GM18508 (cell line): ENCODE data around the gene OLFM2.
"Not testable (repeated sequence)": the region's sequence is repeated elsewhere in the genome, so short reads cannot be mapped to it uniquely, and the experiment has no call there.

ENCODE experiments used
- ATAC-seq: cut with Tn5 transposase; IDR thresholded peaks from one replicate; pipeline ENCODE4 v1.9.1; 2021; ENCODE audit warnings: moderate number of reproducible peaks; ENCODE audit not compliant: insufficient read depth, unreplicated experiment

Gene OLFM2

DNA sequence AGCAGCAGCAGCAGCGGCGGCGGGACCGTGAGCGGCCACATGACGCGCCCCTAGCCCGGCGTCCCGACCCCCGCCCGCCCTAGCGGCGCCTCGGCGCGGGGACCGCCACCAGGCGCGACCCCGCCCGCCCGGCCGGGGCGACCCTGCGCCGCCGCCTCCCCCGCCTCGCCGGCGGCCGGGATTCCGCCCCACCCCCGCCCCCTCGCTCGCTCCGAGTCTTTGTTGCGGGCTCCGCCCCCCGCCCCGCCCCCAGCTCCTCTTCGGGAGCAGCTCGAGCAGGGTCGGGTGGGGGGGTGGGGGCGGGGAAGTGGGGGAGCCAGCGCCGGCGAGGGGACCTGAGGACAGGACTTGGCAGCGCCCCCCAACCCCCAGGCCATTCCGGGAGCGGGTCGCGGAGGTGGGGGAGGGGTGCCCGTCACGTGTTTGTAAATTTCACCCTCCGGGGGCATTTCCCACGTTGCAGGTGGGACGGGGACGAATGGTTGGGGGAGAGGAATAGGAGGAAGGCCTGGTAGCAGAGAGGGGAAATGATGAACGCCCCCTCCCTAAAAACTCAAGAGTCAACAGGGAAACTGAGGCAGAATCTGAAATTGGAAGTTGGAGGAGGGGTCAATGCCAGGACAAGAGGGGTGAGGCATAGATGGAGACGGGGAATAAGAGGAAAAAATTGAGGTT is at the start of gene OLFM2:
Gene OLFM2, minus strand, starts transcription at position 190 of the 675 bp plus-strand sequence. Its CDS starts 149 bp downstream, at position 41.
- ATAC-seq: no peak

DNA sequence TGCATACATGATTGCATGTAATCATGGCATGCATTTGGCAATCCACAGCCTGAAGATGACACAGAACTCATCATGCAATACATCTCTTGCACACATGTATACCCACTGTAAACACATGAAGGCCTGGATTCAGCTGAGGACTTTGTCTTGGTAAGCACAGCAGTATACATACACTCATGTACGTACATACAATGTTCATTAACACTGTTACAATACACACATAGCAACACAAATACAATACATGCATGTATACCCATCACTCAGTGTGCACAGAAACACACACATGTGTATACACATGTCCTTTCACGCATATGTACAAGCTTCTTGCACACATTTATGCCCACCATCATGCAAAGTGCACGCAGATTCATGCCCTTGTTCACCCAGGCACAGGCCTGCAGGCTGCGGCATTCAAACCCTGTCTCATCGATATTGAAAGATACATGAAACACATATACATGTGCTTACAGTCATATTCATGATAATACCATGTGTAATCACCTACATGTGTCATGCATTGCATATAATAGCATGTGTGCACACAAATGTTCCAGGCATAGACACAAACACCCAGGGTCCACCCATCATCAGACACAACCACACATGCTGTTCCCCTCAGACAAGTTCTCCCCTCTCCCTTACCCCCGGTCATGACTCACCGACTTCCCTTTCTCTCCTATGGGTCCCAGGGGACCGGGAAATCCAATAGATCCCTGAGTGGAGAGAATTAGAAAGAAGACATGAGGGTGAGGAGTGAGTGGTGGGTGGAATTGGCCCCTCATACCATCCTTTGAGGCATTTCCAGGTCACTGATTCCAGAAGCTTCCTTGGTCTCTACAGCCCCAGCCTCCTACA is 45.3 kb upstream of the OLFM2 start:
- ATAC-seq: no peak

DNA sequence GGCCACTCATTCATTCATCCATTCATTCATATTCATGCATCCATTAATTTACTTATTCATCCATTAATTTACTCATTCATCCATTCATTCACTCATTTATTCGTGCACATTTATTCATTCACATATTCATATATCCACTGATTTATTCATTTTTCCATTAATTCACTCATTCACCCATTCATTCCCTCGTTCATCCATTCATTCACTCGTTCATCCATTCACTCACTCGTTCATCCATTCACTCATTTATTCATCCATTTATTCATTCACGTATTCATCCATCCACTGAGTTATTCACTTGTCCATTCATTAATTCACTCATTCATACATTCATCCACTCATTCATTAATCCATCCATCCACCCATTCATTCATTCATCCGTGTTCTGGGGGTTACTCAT is 35.8 kb upstream of the OLFM2 start:
- no peak for ATAC-seq

DNA sequence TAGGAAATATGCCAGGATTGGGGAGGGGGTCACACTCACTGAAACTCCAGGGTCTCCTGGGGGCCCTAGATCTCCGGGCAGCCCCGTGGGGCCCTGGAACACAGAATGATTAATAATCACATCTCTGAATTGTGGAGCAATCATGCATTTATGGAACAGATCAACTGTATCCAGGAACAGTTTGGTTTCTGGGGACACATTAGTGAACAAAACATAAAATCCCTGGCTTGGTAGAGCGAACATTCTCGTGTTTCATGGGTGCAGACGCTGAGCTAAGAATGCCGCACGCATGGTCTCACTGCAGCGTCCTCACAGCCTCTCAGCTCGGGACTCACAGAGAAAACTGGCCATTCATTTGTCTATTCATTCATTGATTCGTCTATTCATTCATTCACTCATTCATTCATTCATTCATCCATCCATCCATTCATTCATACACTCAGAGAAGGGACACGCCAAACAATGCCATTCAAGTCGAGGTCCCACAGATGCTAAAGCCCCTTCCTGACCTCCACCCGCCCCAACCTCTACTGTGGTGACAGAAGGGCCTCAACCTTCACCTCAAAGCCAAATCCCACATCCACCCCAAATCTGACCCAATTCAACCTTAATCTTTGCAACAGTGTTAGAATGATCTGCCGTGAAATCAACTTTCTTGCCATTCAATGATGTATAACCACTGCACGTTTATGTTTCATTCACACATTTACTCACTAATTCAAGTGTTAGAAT is 35.0 kb upstream of the OLFM2 start:
- ATAC-seq: no peak

DNA sequence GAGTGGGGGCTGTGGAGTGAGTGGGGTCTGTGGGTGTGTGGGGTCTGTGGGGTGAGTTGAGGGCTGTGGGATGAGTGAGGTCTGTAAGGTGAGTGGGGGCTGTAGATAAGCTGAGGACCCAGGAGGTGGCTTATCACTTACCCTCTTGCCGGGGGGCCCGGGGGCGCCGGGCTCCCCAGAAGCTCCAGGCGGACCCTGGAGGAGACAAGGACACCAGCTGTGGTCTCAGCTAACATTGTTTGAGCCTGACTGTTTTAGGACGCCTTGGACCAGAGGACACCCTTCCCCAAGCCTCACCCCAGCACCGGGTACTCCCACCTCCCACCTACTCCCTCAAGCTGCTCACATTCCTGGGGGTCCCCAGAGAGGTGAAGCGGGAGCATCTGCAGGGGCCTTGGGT is 34.2 kb upstream of the OLFM2 start:
- ATAC-seq: no peak

DNA sequence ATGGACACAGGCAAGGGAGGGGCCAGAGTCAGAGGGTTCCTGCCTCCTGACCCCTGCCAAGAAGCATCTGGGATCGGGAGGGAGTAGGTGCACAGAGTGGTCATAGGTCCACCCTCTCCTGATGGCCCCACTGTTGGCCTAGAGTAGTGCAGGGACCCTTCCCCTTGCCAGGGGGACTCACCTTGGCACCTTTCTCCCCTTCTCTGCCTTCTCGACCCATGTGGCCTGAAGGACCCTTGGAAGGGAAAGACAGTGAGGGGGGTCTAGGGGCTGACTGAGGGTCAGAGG is 33.3 kb upstream of the OLFM2 start:
- ATAC-seq: no peak

DNA sequence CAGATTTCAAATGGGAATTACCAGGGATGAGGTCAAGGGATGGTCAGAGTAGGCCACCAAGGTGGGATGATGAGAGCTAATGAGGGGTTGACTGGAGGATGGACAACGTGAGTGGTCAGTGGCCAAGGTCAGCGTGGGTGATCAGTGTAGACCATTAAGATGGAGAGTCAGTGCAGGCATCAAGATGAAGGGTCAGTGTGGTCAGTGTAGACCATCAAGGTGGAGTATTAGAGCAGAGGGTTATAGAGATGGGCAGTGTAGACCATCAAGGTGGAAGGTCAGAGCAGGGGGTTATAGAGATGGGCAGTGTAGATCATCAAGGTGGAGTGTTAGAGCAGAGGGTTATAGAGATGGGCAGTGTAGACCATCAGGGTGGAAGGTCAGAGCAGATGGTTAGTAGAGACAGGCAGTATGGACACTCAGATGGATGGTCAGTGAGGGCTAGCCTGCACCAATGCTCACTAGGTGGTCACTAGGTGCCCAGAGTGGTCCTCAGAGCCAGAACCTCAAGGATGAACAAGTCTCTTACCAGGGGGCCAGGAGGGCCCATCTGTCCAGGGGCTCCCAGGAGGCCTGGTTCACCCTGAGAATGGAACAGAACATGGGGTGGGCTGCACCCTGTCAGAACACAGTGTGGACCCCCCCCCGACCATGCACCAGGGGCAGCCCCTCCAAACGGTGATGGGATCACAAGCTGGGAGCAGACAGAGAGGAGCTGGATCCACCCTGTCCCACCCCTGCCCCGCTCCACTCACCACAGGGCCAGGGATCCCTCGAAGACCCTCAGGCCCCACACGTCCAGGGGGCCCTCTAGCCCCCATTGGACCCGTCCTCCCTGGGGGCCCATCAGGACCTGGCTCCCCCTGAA is 32.7 kb upstream of the OLFM2 start:
- ATAC-seq: no peak

DNA sequence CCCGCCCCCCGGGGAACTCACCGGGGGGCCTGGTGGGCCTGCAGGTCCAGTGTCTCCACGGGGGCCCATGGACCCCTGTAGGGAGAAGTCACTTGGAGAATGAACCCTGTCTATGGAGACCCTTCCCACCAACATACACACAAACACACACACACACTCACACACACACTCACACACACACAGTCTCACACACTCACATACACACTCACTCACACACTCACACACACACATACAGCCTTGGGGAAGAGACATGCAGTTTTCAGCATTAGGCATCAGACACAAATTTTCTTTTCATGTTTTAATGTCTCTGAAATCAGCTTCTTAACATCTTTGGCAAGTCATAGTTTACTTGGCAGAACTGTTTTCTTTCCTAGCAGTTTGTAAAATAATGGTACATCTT is 31.0 kb upstream of the OLFM2 start:
- ATAC-seq: no peak

DNA sequence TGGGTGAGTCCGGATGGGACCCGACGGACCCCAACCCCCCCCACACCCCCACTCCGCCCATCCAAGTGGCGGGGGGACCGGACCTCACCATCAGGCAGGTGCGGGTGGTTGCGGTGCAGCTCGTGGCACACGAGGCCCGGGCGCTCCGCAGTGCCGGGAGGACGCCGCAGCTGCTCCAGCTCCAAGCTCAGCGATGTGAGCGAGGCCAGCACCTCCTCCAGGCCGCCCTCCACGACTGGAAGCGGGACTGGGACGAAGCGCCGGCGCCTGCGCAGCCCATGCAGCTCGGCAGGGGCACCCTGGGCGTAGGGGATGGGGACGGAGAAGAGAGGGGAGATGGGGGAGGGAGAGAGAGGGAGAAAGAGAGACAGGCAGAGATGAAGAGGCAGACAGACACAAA is 30.1 kb upstream of the OLFM2 start:
- no peak for ATAC-seq

DNA sequence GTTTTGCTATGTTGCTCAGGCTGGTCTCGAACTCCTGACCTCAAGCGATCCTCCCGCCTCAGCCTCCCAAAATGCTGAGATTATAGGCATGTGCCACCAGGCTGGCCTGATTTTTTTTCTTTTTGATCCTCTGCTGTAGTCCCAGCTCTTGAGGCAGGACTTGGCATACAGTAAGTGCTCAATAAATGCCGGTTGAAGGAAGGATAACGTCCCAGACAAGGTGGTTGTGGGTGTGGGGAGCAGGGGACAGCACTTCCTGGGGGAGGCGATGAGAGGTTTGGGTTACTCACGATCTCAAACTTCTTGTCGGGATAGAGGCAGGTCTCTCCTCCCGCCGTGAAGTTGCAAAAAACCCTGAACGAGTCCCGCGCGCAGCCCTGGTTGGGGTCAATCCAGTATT is 29.7 kb upstream of the OLFM2 start:
- no peak for ATAC-seq

DNA sequence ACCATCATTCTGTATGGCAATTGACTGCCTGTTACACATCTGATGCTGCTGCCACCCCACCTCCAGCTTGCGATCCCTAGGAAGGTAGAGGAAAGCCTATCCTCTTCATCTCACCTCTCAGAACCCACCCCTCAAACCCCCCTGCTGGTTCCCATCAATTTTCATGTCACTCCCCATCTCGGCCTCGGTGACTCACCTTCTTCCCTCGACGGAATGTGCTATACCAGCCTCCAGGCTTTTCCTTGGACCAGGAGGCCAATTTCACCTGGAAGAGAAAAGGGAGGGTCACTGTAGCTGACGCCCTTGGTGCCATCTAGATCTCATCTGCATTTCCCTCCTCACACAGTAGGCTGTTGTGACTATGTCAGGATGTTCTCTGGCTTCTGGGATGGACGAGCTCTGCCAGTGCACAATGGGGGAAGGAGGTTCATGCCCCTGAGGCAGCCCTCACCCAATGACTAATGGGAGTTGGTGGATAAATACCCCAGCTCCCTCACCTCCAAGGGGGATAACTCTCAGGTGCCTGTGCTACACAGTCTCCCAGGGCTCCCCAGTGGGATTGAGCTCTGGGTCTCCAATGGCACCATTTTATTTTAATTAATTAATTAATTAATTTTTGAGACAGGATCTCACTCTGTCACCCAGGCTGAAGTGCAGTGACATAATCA is 26.4 kb upstream of the OLFM2 start:
- no peak for ATAC-seq

DNA sequence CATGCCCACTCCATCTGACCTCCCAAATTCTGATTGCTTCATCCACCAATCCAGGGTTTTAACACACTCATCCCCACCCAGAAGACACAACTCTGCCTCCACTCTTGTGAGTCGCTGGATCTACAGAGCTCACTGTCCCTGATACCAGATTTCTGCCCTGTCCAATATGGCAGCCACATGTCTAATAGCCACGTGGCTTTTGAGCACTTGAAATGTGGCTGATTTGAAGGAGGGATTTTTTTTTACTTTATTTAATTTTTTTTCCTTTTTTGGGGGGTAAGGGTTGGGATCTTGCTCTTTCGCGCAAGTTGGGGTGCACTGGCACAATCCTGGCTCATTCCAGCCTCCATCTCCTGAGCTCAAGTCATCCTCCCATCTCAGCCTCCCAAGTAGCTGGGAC is 24.8 kb upstream of the OLFM2 start:
- no peak for ATAC-seq

DNA sequence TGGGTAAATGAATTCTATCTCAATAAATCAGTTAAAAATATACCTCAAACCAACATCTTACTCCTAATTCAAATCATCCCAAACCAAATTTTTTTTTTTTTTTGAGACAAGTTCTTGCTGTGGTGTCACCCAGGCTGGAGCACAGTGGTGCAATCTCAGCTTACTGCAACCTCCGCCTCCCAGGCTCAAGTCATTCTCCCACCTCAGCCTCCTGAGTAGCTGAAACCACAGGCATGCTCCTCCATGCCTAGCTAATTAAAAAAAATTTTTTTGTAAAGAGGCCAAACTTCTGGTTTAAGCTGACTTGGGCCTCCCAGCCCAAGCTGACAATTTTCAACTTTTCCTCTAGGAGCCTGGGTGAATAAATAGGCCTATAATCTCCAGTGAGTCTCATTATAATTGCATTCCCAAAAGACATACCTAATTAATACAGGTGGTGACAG is 22.1 kb upstream of the OLFM2 start:
- no peak for ATAC-seq

DNA sequence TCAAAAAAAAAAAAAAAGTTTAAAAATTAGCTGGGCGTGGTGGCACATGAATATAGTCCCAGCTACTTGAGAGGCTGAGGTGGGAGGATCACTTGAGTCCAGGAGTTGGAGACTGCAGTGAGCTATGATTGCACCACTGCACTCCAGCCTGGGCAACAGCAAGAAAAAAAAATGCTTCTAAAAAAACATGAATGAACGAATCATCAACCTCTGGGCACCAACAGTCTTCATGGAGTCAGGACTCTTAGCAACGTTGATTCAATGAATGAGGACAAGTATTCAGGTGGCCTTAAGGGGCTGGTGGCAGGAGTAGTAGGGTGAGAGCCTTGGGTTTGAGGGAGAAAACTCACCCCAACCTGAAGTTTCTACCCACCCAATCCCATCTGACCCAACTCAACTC is 20.6 kb upstream of the OLFM2 start:
- no peak for ATAC-seq

DNA sequence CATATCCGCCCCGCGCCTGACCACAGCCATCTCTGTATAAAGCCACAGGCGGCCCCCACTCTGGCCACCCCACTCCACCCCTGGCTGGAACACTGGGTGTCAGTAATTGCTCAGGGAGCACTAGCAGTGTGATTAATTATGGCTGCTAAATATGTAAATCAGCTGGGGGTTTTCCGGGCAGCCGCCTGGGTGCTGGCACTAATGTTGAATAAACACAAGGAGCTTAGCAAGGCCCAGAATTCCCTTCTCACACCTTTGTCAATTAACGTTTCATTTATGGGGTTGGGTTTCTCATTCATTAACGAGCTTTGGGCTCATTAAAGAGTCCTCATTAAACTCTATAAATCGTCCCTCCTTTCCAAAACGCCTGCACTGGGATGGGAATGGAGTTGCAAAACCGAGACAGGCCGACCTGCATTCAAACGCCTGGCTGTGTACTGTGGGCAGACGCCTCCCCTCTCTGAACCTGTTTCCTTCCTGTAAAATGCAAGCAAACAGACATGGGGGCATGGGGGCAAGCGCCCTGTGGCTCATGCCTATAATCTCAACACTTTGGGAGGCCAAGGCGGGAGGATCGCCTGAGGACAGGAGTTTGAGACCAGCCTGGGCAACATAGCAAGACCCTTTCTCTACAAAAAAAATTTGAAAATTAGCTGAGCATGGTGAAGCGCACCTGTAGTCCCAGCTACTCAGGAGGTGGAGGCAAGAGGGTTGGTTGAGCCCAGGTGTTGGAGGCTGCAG is 17.7 kb upstream of the OLFM2 start:
- no peak for ATAC-seq

DNA sequence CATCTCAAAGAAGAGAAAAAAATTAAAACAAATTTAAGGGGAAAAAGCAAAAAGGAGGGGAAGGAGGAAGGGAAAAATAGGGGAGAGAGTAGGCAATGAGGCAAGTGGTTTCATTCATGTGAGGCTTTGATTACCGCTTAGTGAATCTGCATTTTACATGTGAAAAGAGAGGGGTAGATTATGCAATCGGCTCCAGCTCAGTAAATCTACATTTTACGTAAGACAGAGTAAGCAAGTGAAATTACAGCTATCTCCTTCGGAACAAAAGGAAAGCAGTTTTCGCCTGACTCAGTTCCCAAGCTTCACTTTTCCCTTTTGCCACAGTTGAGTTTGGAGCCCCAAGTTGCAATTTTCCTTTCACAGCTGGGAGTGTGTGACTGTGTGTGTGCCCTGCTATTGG is 16.0 kb upstream of the OLFM2 start:
- no peak for ATAC-seq

DNA sequence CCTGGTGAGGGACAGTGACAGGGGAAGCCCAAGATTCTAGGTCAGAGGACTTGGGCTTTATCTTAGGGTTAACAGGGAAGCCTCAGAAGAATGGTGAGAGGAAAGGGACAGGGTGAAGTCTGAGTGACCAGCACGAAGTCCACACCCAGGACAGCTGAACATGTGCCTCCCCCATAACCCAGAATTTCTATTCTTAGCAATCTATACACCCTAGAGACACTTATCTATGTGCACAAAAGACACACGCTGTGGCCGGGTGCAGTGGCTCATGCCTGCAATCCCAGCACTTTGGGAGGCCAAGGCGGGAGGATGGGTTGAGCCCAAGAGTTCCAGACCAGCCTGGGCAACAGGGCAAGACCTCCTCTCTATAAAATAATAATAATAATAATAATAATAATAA is 11.1 kb upstream of the OLFM2 start:
- ATAC-seq: no peak

DNA sequence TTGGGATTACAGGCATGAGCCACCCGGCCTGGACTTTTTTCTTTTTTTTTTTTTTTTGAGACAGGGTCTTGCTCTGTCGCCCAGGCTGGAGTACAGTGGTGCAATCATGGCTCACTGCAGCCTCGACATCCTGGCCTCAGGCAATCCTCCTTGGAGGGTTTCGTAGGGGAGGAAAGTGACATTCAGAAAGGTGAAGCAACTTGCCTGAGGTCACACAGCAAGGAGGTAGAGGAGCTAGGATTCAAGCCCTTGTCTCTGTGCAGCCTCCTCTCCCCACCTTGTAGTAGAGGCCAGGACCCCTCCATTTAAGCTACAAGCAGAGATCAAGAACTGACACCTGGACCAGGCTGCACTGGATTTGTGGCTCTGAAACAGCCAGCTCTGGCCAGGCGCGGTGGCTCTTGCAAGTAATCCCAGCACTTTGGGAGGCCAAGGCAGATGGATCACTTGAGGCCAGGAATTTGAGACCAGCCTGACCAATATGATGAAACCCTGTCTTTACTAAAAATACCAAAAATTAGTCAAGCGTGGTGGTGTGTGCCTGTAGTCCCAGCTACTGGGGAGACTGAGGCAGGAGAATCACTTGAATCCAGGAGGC is 10.3 kb upstream of the OLFM2 start:
- ATAC-seq: not testable (repeated sequence)
